Renal cortex interstitium (tissue), 11 donors: ENCODE data around the gene SERINC3. TPM values are rescaled to one million over a fixed set of nuclear protein-coding genes. Genes with fewer than 3 reads are reported as not detected.

Experiments
- DNase-seq, 11 donors: peaks; one replicate each; pipeline ENCODE4 v3.0.0-alpha.2; 2013; ENCODE audit warnings: low read depth in 9 of 11, low spot score in 4 of 11; ENCODE audit errors: extremely low read depth in 1 of 11
- polyA plus RNA-seq, 3 donors: library from polyadenylated mRNA; unstranded; fragments of 120-200 nt; gene quantifications; one replicate each; pipeline ENCODE4 v1.2.1, GENCODE V29; 2013; ENCODE audit not compliant: insufficient read length in 3 of 3

SERINC3 gene
- polyA plus RNA-seq, 3 donors, result 61.9 to 71.2 (median 68.5) TPM

DNA sequence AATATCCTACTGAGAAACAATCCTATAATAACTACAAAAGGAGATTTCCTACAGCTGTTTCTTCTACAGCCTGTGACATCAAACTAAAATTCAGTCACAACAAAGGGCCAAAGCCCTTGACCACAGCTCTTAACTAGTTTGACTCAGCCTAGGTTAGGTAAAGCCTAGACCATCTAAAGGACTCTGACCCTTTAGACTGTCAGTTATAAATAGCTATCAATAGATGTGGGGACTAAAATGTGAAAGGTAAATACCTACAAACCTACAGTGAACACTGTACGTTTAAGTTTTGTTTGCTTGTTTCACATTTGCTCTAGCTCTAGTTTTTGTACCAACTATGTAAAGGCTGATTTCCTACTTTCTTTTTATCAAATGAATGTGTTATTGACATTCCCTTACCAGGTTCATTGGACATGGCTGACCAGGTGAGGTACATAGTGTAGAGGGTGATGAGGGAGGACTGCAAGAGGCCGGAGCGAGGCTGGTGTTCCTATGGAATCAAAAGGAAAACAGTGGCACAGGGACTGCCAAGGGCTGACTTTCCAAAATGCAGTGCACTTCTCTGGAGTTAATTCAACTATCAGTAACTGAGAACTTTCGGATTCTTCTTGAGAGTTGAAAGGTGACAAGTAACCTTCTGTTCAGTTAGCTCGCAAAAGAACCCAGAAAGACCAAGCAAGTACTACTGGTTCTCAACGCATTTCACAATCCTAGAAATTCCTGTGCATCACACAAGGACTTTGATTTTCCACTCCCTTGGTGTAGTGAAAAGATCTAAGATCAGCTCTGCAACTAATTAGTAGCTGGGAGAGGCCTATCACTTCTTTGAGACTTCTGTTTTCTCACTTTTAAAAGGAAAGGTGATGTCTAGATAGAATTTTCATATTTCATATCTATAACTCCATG is 17.2 kb downstream of the SERINC3 start:
- DNase-seq, result no peak

GRCh38 chr20:44502968-44503367 is 18.9 kb downstream of the SERINC3 start:
- no peak for DNase-seq

DNA sequence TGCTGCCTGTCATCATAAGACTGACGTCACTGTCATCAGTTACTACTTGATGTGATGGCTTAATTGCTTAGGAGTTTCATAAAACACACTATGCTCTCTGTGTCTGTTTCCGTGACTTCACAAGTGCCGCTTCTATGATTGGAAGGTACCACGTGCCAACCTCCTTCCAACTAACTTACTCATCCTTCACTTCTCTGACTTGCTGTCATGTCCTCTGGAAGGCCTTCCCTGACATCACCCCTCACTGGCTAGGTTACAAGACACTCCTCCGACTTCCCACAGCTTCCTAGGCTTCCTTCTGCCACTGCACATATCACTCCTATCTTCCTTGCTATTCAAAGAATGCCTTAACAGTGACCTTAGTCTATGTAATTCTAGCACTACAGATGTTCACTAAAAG is 20.4 kb downstream of the SERINC3 start:
- no peak for DNase-seq

GRCh38 chr20:44500221-44500620 is 21.6 kb downstream of the SERINC3 start:
- no peak for DNase-seq

DNA sequence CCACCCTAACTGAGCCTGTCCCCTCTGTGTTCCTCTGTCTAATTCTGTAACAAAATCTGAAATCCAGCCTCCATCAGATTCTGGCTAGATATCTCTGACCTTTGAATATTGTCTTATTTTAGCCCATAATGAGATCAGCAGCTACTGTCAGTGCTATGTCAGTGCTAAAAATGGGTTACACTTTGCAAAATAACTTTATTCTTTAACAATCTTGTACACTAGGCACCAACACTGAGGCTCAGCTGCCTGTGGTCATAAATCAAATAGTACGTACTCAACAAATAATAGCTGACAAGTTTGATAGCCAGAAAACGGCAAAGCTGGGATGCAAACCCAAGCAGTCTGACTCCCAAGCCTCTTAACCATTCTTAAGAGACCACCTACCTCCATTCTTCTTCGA is 24.1 kb downstream of the SERINC3 start:
- no peak for DNase-seq

DNA sequence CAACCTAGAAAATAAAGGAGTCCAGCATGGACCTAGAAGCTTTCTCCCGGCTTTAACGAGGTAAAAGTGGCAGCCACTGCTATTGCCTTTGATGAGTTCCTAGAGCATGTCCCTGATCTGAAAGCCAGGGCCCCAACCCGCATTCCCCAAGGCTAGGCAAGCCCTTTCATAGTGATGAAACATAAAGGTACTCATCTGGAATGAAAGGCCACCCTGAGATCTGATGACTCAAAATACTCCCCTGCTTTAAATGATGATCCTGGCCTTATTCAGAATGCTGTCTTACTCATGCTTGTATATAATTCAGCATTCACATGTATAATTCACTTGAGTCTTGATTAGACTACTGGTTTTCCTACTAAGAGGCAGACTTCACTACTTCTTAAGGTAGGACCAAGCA is 24.9 kb downstream of the SERINC3 start:
- DNase-seq, result no peak

DNA sequence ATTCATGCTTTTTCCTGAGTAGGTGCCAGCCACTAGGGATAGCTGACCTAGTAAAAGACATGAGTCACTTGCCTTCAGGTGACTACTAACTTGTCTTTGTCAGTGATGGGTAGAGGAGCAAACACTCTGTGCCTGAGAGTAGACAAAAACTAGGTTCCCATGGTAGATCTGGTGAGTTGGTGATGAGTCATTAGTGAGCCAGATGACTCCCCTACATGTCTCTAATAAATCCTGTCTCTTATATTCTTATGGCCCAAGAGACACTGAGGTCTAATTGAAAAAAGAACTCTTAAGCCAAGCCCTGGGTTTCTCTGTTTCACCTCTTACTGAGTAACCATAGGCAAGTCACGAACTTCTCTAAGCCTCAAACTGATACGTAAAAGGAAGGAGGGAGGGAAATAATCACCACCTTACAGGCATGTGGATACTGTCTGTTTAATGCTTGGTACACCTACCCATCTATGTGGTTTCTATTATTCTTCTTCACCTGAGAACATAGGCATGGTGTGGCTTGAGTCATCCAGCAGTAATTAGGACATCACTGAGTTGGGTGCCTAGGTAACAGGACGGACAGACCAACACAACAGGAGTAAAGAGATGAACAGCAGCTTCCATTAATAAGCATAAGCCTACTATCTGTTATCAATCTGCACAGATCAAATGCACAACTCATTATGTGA is 25.9 kb downstream of the SERINC3 start:
- no peak for DNase-seq

DNA sequence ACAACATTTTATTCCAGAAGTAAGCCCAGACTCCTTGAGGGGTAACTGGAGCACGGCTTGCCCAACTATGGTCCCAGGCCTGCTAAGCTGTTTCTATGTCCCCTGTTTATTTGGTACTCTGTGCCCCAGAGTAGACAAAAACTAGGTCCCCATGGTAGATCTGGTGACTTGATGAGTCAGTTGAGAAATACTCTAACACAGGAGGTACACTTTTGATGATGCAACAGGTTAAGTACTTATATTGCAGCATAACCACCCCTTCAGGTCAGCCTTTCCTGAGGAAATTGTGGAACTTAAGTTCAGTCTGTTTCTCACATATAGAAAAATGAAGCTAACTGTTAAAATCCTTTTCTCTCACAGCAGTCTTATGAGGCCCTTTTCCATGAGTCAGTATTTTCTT is 26.6 kb downstream of the SERINC3 start:
- DNase-seq, result no peak

DNA sequence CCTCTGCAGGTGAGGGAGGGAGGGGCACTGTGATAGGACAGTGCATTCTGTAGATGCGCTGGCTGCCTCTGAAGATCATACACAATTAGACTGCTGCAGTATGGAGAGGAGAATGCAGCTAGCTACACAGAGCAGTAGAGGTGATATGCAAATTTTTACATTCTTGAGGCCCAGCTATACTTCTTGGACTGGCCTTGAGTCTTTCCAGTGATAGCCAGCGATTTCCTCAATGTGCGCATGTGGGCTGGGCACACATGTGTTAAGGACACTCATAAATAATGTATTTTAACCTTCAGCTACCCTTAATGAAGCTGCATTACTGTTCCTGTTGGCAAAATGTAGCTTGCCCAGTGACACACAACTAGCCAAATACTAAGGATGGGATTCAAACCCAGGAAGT is 27.2 kb downstream of the SERINC3 start:
- DNase-seq, result no peak

DNA sequence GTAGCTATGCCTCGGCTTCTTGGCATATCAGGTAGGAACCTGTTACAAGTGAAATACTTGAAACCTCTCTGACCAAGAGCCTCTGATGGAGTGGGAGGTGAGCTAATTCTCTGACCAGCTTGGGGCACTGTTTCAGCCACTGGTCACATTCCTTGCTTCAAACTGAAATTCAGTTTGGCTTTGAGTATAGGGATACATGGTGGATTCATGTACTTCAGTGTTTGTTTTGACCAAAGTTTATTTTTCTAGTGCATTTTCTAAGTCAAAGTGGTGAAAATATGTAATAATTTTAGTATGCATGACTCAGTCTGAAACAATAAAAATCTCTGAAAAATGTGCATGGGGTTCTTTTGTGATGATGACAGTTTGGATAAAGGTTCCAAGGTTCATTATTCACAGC is 27.6 kb downstream of the SERINC3 start:
- no peak for DNase-seq

DNA sequence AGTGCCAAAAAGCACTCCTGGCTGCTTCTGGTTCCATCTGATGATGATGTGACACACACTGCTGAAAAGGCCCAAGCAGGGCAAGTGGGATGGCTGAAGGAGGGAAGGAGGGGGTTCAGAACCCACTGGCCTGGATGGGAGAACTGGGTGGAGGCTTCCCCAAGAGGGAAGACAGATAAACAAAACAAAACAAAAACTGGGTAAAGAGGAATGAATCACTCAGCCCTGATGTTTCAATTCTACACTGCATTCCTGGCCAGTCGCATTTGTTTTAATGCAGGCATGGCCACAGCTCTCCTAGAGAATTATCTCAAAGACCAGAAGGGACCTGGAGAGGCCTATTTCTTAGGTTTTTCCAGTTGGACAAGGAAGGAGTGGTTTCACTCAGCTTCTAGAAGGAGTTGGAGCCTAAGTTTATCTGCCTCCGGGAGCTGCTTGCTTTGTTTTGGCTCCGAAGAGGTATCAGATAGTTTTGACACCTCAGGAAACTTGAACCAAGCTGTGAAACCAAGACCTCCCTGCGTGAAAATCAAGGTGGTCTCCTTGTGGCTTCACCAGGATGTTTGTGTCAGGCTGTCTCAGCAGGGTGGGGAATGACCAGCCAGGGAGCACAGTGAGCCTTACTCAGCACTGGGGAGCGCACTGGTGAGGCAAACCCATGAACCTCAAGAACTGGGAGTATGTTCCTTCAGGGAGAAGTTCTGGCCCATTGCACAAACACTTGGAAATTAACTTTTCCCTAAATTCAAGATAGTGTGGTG is 30.1 kb downstream of the SERINC3 start:
- no peak for DNase-seq

- no peak for DNase-seq
Measured at GRCh38 chr20:44489931-44490330, 31.9 kb downstream of the SERINC3 start.

DNA sequence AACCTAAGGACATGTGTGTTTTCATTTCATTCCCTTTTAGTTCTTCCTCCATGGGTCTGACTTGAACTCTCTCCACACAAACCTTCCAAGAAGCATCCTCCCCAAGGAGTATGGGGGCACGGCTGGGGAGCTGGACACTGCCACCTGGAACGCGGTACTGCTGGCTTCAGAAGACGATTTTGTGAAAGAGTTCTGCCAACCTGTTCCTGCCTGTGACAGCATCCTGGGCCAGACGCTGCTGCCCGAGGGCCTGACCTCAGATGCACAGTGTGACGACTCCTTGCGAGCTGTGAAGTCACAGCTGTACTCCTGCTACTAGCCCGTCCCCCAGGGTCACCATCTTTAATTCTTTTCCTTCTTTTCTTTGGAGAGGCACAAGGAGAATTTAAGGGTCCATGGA is 32.6 kb downstream of the SERINC3 start:
- no peak for DNase-seq

DNA sequence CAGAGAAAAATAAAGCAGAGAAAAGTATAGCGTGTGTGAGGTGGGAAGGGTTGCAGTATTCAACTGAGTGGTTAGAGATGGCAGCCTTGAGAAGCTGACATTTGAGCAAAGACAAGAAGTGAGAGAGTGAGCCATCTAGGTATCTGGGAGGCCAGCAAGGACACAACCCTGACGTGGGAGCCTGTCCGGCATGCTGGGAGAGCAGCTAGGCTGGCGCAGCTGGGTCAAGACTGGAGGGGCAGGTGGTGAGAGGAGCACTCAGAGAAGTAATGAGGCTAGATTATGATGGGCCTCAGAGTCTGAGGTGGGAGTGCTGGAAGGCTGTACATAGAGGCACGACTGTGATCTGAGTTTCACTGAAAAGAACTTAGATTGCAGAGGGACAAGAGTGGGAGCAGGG is 33.3 kb downstream of the SERINC3 start:
- DNase-seq, result no peak

DNA sequence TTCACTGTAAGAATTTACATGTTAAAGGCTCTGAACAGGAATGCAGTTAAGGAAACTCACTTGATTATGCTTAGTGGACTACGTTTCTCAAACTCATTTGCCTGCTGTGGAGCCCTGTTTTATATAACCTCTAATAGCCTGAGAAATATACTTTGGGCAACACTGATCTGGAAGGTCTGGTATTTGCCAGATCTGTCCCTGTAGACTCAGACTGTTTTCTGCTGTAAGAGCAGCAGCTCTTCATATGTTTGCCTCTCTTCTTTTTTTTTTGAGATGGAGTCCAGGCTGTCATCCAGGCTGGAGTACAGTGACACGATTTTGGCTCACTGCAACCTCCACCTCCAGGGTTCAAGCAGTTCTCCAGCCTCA is 36.1 kb downstream of the SERINC3 start:
- DNase-seq, result no peak

DNA sequence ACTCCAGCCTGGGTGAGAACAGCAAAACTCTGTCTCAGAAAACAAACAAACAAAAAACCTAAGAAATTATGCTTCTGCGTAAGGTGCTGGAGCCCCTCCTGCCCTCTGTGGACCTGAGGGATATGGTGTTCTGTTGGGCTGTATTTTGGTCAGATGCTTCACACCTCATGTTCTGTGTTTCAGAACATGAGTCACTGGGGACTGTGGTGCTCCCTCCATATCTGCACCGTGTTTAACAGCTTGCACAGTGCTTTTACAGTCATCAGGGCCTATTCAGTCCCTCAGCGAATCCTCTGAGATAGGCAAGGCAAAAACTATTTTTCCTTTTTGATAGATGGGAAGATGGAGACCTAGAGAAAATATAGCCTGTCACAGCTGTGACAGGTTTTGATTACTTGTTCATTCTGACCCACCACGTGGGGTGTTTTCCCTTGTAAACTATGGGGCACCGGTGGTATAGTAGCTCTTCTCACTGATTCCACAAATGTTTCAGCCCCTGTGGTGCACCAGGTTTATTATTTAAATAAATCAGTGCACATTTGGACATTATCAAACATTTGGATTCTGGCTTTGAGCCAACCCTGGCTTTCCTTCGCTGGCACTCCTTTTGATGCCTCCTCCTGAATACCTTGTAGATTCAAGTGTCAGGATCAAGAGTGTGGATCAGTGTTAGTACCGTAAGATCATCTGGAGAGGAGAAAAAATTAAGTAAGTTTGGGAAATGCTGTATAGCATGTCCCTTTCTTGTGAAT is 36.6 kb downstream of the SERINC3 start:
- DNase-seq, result no peak

DNA sequence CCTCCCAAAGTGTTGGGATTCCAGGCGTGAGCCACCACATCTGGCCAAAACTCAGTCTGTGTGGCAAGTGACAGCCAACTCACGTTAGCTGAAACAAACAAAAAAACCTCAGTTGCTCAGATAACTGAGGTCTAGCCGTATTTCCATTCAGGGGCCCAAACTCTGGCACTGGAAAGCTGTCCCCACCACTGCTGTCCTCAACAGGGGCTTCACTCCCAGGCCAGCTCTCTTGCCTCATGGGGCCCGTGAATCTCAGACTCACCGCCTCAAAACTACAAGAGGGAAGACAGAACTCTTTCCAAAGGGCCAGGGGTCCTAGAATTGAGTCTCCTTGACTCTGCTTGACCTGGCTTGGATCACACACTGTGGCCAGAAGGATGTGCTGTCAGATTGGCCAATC is 38.8 kb downstream of the SERINC3 start:
- DNase-seq, result no peak

DNA sequence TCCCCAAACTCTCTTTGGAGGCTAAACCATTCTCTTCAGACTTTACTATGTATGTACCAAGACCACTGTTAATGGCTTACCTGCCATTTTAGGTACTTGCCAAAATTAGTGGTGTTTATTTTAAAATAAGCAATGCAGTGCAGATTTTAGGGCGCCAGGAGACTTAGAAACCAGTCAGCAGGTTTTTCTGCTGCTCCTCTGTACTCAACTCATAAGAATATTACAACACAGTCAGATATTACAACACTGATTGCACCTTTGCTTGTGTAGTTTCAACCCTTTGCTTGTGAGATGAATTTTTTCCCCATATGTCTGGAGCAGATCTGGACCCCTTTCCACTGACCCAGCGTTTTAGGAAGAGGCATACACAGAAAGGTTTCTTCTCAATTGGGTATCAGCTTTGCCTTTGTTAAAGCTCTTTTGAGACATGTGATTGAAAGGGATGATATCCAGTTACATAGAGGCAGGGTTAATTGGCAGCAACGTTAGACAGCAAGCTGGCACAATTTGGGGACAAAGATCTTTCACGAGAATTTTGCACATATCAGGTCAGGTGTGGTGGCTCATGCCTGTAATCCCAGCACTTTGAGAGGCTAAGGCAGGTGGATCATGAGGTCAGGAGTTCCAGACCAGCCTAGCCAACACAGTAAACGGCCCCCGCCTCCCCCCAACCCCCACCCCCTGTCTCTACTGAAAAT is 40.0 kb downstream of the SERINC3 start:
- DNase-seq, result no peak

DNA sequence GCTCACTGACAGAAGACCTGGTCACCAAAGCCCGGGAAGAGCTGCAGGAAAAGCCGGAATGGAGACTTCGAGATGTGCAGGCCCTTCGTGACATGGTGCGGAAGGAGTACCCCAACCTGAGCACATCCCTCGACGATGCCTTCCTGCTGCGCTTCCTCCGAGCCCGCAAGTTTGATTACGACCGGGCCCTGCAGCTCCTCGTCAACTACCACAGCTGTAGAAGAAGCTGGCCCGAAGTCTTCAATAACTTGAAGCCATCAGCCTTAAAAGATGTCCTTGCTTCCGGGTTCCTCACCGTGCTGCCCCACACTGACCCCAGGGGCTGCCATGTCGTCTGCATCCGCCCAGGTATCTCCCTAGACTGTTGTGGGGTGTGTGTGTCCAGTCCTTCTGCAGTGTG is 41.8 kb downstream of the SERINC3 start:
- DNase-seq, result no peak
